Choroid plexus epithelial cell (primary cell): ENCODE measurements around the gene ALLC.
"Not testable (repeated sequence)": the region's sequence is repeated elsewhere in the genome, so short reads cannot be mapped to it uniquely, and the experiment has no call there.

Source experiments
- DNase-seq: peaks from one replicate; pipeline ENCODE4 v3.0.0-alpha.2; 2010; ENCODE audit warnings: low read depth
- H3K4me3 ChIP-seq: 2 replicates; pipeline ENCODE4 v1.5.1; 2011; ENCODE audit warnings: low read depth, mild to moderate bottlenecking, control low read depth, low read length, moderate library complexity
- TF ChIP-seq, protein P1 (sequence below): conservative IDR thresholded peaks from 2 replicates; pipeline ENCODE4 v1.5.1; 2011; ENCODE audit warnings: low read depth, mild to moderate bottlenecking, control low read depth, inconsistent platforms, low read length, moderate library complexity

The ALLC gene

DNA sequence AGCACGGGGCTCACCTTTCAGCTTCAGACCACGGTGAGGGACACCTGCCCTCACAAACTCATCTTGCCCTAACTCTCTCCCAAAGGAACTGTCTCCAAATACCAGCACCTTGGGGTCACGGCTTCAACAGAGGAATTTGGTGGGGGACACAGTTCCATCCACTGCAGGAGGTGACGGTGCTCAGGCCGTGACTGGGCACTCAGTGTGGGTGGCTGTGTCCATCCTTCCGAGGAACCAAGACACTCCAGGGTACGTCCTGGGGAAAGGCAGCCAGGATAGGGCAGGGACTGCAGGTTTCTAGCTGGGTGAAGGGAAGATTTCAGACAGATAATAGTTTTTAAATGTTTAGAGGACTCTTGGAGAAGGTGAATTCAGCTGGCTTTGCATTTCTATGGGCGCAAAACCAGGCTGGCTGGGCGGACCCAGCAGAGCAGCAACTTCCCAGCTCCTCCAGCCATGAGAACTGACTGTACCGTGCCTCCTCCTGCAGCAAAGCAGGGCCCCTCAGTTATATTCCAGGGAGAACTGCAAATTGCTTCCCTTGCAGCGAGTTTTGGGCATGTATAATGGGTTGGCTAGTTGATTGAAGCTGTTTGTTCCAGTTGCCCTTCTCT lies 23.9 kb upstream of the ALLC start:
- TF ChIP-seq, protein P1, sequence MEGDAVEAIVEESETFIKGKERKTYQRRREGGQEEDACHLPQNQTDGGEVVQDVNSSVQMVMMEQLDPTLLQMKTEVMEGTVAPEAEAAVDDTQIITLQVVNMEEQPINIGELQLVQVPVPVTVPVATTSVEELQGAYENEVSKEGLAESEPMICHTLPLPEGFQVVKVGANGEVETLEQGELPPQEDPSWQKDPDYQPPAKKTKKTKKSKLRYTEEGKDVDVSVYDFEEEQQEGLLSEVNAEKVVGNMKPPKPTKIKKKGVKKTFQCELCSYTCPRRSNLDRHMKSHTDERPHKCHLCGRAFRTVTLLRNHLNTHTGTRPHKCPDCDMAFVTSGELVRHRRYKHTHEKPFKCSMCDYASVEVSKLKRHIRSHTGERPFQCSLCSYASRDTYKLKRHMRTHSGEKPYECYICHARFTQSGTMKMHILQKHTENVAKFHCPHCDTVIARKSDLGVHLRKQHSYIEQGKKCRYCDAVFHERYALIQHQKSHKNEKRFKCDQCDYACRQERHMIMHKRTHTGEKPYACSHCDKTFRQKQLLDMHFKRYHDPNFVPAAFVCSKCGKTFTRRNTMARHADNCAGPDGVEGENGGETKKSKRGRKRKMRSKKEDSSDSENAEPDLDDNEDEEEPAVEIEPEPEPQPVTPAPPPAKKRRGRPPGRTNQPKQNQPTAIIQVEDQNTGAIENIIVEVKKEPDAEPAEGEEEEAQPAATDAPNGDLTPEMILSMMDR, result no peak
- no peak for DNase-seq
- no peak overlapping the region for H3K4me3 ChIP-seq

- TF ChIP-seq, protein P1, result no peak
- H3K4me3 ChIP-seq, result no peak overlapping the region
- no peak for DNase-seq
Measured at GRCh38 chr2:3634596-3635121, 23.3 kb upstream of the ALLC start.

DNA sequence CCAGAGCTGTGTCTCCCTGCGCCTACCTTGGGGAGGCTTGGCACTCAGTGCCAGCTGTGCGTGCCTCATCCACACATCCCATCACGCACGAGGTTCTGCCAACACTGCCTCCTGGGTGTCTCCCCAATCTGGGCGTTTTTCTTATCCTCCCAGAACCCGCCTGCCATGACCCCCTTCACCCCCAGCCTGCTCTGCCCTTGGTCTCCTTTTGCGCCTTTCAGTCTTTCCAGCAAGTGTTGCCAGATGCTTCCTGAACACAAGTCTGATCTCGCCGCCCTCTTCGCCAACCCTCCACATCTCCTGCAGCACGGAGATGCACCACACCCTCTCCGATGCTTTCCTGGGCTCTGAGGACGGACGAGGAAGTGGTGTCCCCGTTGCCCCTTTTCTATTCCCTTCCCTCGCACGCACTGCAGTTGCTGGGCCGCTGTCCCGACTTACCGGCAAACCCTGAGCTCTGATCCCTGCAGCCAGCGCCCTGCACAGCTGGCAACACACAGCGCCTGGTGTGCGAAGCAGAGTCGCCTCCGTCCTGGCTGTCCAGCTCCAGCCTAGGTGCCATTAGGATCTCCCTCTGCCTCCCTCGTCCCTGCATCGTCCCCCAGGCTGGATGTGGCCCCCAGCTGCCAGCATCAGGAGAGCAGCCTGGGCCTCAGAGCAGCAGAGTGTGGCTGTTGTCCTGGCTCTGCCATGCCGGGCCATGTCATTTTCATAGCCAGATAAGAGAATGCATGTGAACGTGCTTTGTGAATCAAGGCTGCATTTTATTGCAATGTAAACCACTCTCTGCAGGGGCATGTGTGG lies 22.6 kb upstream of the ALLC start:
- no peak overlapping the region for H3K4me3 ChIP-seq
- TF ChIP-seq, protein P1, result no peak
- no peak for DNase-seq

DNA sequence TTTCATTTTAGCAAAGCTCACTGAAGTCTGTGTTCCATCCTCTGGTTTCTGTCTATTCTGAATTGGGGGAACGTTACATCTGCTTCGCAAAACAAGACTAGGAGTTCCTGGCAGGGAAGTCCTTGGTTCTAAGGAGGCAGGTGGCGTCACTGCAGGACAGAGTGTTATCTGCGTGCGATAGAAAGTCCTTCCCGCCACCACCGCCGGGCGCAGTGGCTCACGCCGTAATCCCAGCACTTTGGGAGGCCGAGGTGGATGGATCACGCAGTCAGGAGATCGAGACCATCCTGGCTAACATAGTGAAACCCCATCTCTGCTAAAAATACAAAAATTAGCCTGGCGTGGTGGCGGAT lies 22.0 kb upstream of the ALLC start:
- not testable (repeated sequence) for H3K4me3 ChIP-seq, DNase-seq

DNA sequence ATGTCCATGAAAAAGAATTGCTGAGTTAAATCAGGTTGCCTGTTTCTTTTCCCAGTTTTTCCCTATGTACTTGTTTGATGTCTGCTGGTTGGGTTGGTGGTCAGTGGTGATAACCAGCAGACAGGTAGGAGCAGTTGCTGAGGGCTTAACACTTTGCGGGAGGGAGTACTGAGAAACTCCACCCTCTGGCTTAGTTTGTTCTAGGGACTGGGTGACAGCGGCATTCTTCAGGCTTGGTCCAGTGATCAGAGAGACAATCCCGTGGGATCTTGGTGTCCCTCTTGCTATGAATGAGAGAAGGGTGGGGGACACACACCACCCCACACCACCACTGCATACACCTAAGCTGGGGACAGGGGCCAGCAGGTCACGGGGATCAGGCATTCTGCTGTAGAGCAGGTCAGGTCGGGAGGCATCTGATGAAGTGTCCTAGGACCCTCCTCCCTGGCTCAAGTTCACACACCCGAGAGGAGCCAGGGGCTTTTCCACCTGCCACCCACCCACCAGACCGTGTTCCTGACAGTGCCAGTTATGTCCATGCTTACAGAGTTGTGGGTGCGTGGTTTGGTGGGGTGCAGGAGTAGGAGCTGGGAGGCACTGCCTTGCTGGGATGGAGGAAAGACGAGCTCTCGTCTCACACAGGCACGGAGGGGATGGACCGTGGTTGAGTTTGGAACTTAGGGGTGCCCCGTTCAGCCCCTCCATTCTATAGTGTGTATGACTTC lies 21.3 kb upstream of the ALLC start:
- TF ChIP-seq, protein P1, result no peak
- no peak for DNase-seq
- no peak overlapping the region for H3K4me3 ChIP-seq

GRCh38 chr2:3637311-3637675 lies 20.7 kb upstream of the ALLC start:
- DNase-seq, result no peak
- no peak overlapping the region for H3K4me3 ChIP-seq
- TF ChIP-seq, protein P1, result no peak

DNA sequence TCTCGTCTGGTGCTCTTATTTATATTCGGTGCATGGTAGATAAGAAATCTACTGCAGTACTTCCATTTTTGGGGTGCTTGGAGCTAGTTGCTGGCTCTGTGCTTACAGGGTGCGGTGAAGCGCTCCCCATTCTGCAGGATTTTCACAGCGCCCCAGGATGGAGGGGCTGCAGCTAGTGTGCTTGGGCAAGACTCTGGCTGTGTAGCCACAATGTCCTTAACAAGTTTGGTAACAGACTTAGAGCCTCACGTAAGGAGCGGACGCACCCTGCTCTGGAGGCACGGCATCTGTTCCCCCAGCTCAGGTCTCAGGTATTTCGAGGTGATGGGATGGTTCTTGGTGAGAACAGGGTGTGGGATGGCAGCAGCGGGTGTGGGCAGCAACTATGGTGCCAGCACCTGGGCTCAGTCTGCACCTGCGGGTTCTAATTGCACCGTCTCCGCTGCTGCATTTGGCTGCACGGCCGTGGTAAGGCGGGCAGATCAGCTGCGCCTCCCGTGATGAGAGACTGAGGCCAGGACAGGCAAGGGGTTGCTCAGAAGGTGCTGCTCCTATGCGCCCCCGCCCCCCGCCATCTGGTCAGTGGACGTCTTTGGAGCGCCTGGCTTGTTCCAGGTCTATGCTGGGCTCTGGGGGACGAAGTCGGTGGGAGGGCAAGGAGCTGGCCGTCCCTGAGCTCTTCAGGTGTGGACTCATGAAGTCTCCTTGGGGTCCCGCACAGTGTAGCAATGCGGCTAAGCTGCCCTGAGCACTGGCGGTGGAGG lies 20.1 kb upstream of the ALLC start:
- DNase-seq, result no peak
- TF ChIP-seq, protein P1, result no peak
- no peak overlapping the region for H3K4me3 ChIP-seq
